Measurements from ENCODE around the gene TMPRSS2.
"Not testable (repeated sequence)": the region's sequence is repeated elsewhere in the genome, so short reads cannot be mapped to it uniquely, and the experiment has no call there.

Gene TMPRSS2

GRCh38 chr21:41426676-41427404 is 81.1 kb downstream of the TMPRSS2 start:
- Histone ChIP-seq H3K36me3 (ENCODE audit: insufficient read depth, low read length) (no peaks in the 10 kb centered on the region), H3K9me3 (ENCODE audit: low read depth, low read length) (no peaks in the 10 kb centered on the region), H3K4me3 (no peak overlapping the region), H3K27ac (no peak overlapping the region), H3K9ac (ENCODE audit: insufficient read length) (no peak overlapping the region)
- no peak for TF ChIP-seq POLR2AphosphoS5 (IDR thresholded peaks at IDR 0.05; ENCODE audit: borderline replicate concordance, low read depth, low read length)
- no peak for TF ChIP-seq EZH2 (IDR thresholded peaks at IDR 0.05)
- TF ChIP-seq FOXP2 (optimal IDR thresholded peaks at IDR 0.05; ENCODE audit: control extremely low read depth, extremely low read length, insufficient read depth): no peak
- no peak for DNase-seq (ENCODE audit: low read depth, low spot score)

- TF ChIP-seq POLR2AphosphoS5 (IDR thresholded peaks at IDR 0.05; ENCODE audit: borderline replicate concordance, low read depth, low read length): no peak
- TF ChIP-seq FOXP2 (optimal IDR thresholded peaks at IDR 0.05; ENCODE audit: control extremely low read depth, extremely low read length, insufficient read depth): no peak
- TF ChIP-seq EZH2 (IDR thresholded peaks at IDR 0.05): no peak
- Histone ChIP-seq H3K27ac (no peak within 1 kb of the TSS), H3K9me3 (ENCODE audit: low read depth, low read length) (no peaks in the 10 kb centered on the region), H3K4me3 (no peak within 1 kb of the TSS), H3K36me3 (ENCODE audit: insufficient read depth, low read length) (no peaks in the 10 kb centered on the region), H3K9ac (ENCODE audit: insufficient read length) (no peak within 1 kb of the TSS)
- no peak for DNase-seq (ENCODE audit: low read depth, low spot score)
Measured at GRCh38 chr21:41425954-41426675, 81.8 kb downstream of the TMPRSS2 start, which contains the start of gene MX1. Gene MX1, plus strand, starts transcription at chr21:41426239. Its CDS starts 5,832 bp downstream, at chr21:41432071.

- H3K27ac ChIP-seq: no peak overlapping the region
- H3K9me3 ChIP-seq (ENCODE audit: low read depth, low read length): no peaks in the 10 kb centered on the region
- no peak for TF ChIP-seq EZH2 (IDR thresholded peaks at IDR 0.05)
- H3K9ac ChIP-seq (ENCODE audit: insufficient read length): no peak overlapping the region
- no peaks in the 10 kb centered on the region for H3K36me3 ChIP-seq (ENCODE audit: insufficient read depth, low read length)
- no peak for DNase-seq (ENCODE audit: low read depth, low spot score)
- H3K4me3 ChIP-seq: no peak overlapping the region
Measured at GRCh38 chr21:41425588-41425953, 82.4 kb downstream of the TMPRSS2 start.

- not testable (repeated sequence) for H3K4me3 ChIP-seq; H3K9me3 ChIP-seq (ENCODE audit: low read depth, low read length); H3K9ac ChIP-seq (ENCODE audit: insufficient read length); DNase-seq (ENCODE audit: low read depth, low spot score); H3K36me3 ChIP-seq (ENCODE audit: insufficient read depth, low read length); H3K27ac ChIP-seq
Measured at GRCh38 chr21:41423305-41423636, 84.7 kb downstream of the TMPRSS2 start.

GRCh38 chr21:41422546-41423304 is 85.2 kb downstream of the TMPRSS2 start:
- DNase-seq (ENCODE audit: low read depth, low spot score): no peak
- no peak overlapping the region for H3K27ac ChIP-seq
- no peaks in the 10 kb centered on the region for H3K36me3 ChIP-seq (ENCODE audit: insufficient read depth, low read length)

GRCh38 chr21:41420998-41421397 is 87.0 kb downstream of the TMPRSS2 start:
- H3K9me3 ChIP-seq (ENCODE audit: low read depth, low read length); DNase-seq (ENCODE audit: low read depth, low spot score); H3K36me3 ChIP-seq (ENCODE audit: insufficient read depth, low read length); H3K9ac ChIP-seq (ENCODE audit: insufficient read length); H3K4me3 ChIP-seq; H3K27ac ChIP-seq: not testable (repeated sequence)

More at GRCh38 chr21:41422546-41423304, 85.2 kb downstream of the TMPRSS2 start:
- H3K9me3 ChIP-seq (ENCODE audit: low read depth, low read length): no peaks in the 10 kb centered on the region
- H3K4me3 ChIP-seq: no peak overlapping the region
- H3K9ac ChIP-seq (ENCODE audit: insufficient read length): no peak overlapping the region
- TF ChIP-seq POLR2AphosphoS5 (IDR thresholded peaks at IDR 0.05; ENCODE audit: borderline replicate concordance, low read depth, low read length) (no peak), EZH2 (IDR thresholded peaks at IDR 0.05) (no peak), FOXP2 (optimal IDR thresholded peaks at IDR 0.05; ENCODE audit: control extremely low read depth, extremely low read length, insufficient read depth) (no peak)

- no peak for DNase-seq (ENCODE audit: low read depth, low spot score)
- Histone ChIP-seq H3K27ac (no peak overlapping the region), H3K9ac (ENCODE audit: insufficient read length) (peak overlapping the region; percentile 74), H3K4me3 (peak overlapping the region; percentile 77), H3K9me3 (ENCODE audit: low read depth, low read length) (no peaks in the 10 kb centered on the region), H3K36me3 (ENCODE audit: insufficient read depth, low read length) (no peaks in the 10 kb centered on the region)
- no peak for TF ChIP-seq EZH2 (IDR thresholded peaks at IDR 0.05)
- TF ChIP-seq POLR2AphosphoS5 (IDR thresholded peaks at IDR 0.05; ENCODE audit: borderline replicate concordance, low read depth, low read length): no peak
- no peak for TF ChIP-seq FOXP2 (optimal IDR thresholded peaks at IDR 0.05; ENCODE audit: control extremely low read depth, extremely low read length, insufficient read depth)
Measured at GRCh38 chr21:41419921-41420862, 87.8 kb downstream of the TMPRSS2 start.

Data from SK-N-MC (cell line).